Activated CD8-positive, alpha-beta T cell treated with anti-CD3 and anti-CD28 coated beads for 36 hours (primary cell): ENCODE measurements around the gene FGF5. TPM values are rescaled to one million over a fixed set of nuclear protein-coding genes. Genes with fewer than 3 reads are reported as not detected.

Experiments used
- ATAC-seq: fragments of 200-7000 bp; cut with Tn5 transposase; one replicate; pipeline ENCODE4 v1.10.0; 2021; ENCODE audit warnings: mild to moderate bottlenecking, moderate library complexity
- CTCF ChIA-PET: fragments of 350-600 bp; sonication (Branson Sonifier 250); formaldehyde crosslinking; loops from one replicate; lab custom pipeline; 2021; ENCODE audit warnings: antibody characterized with exemption; lab: Charles Lee
- POLR2A ChIA-PET: fragments of 350-600 bp; sonication (Branson Sonifier 250); formaldehyde crosslinking; loops from one replicate; lab custom pipeline; 2021; ENCODE audit warnings: antibody characterized with exemption; lab: Charles Lee
- DNase-seq: peaks from one replicate; pipeline ENCODE4 v3.0.0-alpha.2; 2020
- H3K27ac Mint-ChIP-seq: one replicate; pipeline ENCODE4 v1.8.0; 2021; ENCODE audit warnings: mild to moderate bottlenecking, mixed read lengths
- H3K27me3 Mint-ChIP-seq: one replicate; pipeline ENCODE4 v1.8.0; 2021; ENCODE audit warnings: mixed read lengths
- H3K36me3 Mint-ChIP-seq: one replicate; pipeline ENCODE4 v1.8.0; 2021; ENCODE audit warnings: low read depth, mixed read lengths
- H3K4me1 Mint-ChIP-seq: one replicate; pipeline ENCODE4 v1.8.0; 2021; ENCODE audit warnings: low read depth, mixed read lengths
- H3K4me3 Mint-ChIP-seq: one replicate; pipeline ENCODE4 v1.8.0; 2021; ENCODE audit warnings: mild to moderate bottlenecking, moderate library complexity, mixed read lengths
- H3K9me3 Mint-ChIP-seq: one replicate; pipeline ENCODE4 v1.8.0; 2021; ENCODE audit warnings: mixed read lengths
- CTCF ChIP-seq: fragments of 200-600 bp; IDR thresholded peaks from one replicate; pipeline ENCODE4 v1.8.0; 2022; ENCODE audit warnings: antibody characterized with exemption, mild to moderate bottlenecking
- intact Hi-C: fragments of 100-400 bp; cut with micrococcal nuclease; formaldehyde crosslinking; loops from one replicate; pipeline ENCODE4 v1.10.0; 2022
- total RNA-seq, 2 experiments: library from RNA; stranded (reverse); gene quantifications; one replicate each; pipeline ENCODE4 v1.2.3, GENCODE V29; 2021

FGF5 gene
- total RNA-seq, 2 experiments from 2014 or later = not detected

- Mint-ChIP-seq H3K27me3 (peaks cover 15% of the 10 kb centered on the region), H3K27ac (no peak overlapping the region), H3K9me3 (no peaks in the 10 kb centered on the region), H3K4me3 (no peak overlapping the region), H3K36me3 (no peaks in the 10 kb centered on the region), H3K4me1 (no peaks in the 10 kb centered on the region)
- no peak for TF ChIP-seq CTCF
- ATAC-seq (no peak), DNase-seq (no peak)
- intact Hi-C loops = no loop called here
- POLR2A ChIA-PET = no interaction called here
- CTCF ChIA-PET = no interaction called here
Measured at GRCh38 chr4:80255329-80256095, 11.0 kb upstream of the FGF5 start.

- Mint-ChIP-seq H3K27me3 (peaks cover 13% of the 10 kb centered on the region), H3K9me3 (no peaks in the 10 kb centered on the region), H3K27ac (no peak overlapping the region), H3K36me3 (no peaks in the 10 kb centered on the region), H3K4me1 (no peaks in the 10 kb centered on the region), H3K4me3 (no peak overlapping the region)
- no peak for TF ChIP-seq CTCF
- intact Hi-C loops = no loop called here
- ATAC-seq (no peak), DNase-seq (no peak)
- POLR2A ChIA-PET = no interaction called here
- CTCF ChIA-PET = interaction anchor here (0.7 kb wide), 1 partner anchor 33 kb away, joined by 3 read pairs; no protein-coding TSS in a partner anchor
Measured at GRCh38 chr4:80257851-80258250, 8.6 kb upstream of the FGF5 start.

- intact Hi-C loops = no loop called here
- ChIA-PET CTCF (no interaction called here), POLR2A (no interaction called here)
- TF ChIP-seq CTCF = no peak
- Mint-ChIP-seq H3K36me3 (no peaks in the 10 kb centered on the region), H3K9me3 (no peaks in the 10 kb centered on the region), H3K4me1 (no peaks in the 10 kb centered on the region), H3K27ac (no peak overlapping the region), H3K27me3 (peaks cover 24% of the 10 kb centered on the region), H3K4me3 (no peak overlapping the region)
- DNase-seq = no peak
- no peak for ATAC-seq
Measured at GRCh38 chr4:80259012-80259411, 7.5 kb upstream of the FGF5 start.

GRCh38 chr4:80259817-80260216 is 6.6 kb upstream of the FGF5 start:
- H3K27ac Mint-ChIP-seq = no peak overlapping the region
- peaks cover 2% of the 10 kb centered on the region for H3K4me1 Mint-ChIP-seq
- H3K4me3 Mint-ChIP-seq = no peak overlapping the region
- POLR2A ChIA-PET = no interaction called here
- H3K27me3 Mint-ChIP-seq = peaks cover 32% of the 10 kb centered on the region
- no peaks in the 10 kb centered on the region for H3K36me3 Mint-ChIP-seq
- CTCF ChIA-PET = no interaction called here
- TF ChIP-seq CTCF = no peak
- H3K9me3 Mint-ChIP-seq = no peaks in the 10 kb centered on the region
- ATAC-seq = no peak
- DNase-seq = no peak
- intact Hi-C loops = no loop called here

- no peak overlapping the region for H3K27ac Mint-ChIP-seq
- intact Hi-C loops = no loop called here
Measured at GRCh38 chr4:80261989-80262600, 4.4 kb upstream of the FGF5 start.

More at GRCh38 chr4:80261989-80262600, 4.4 kb upstream of the FGF5 start:
- Mint-ChIP-seq H3K36me3 (no peaks in the 10 kb centered on the region), H3K4me3 (no peak overlapping the region), H3K9me3 (no peaks in the 10 kb centered on the region), H3K27me3 (peaks cover 51% of the 10 kb centered on the region), H3K4me1 (peaks cover 21% of the 10 kb centered on the region)
- CTCF ChIA-PET = no interaction called here
- no peak for ATAC-seq
- no peak for TF ChIP-seq CTCF
- POLR2A ChIA-PET = interaction anchor here (1.2 kb wide), 1 partner anchor 33 kb away, joined by 3 read pairs; no protein-coding TSS in a partner anchor
- no peak for DNase-seq
